Kidney capillary endothelial cell (primary cell): ENCODE measurements around the gene MTX3.
A peak's percentile ranks its signal among the peaks of the same experiment; 100 is the strongest.

Experiments
- DNase-seq: peaks from one replicate; pipeline ENCODE4 v3.0.0-alpha.2; 2018; ENCODE audit warnings: low spot score

MTX3 gene

DNA sequence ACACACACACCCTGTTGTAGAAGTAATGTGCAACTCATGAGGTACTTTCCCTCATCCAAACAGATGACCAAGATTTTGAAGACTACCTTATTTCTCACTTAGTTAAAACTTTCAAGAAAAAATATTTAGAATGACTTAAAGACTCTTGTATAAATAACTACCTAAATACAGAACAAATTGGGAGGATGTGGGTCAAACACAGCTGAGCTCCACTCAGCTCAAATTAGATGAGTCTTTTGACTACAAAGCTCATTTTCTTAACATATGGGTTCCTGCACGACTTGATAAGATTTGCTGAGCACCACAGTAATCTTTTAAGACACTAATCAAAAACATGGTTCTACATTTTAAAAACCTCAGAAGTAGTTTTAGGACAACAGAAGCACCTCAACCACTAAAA is 8.9 kb downstream of the MTX3 start:
- no peak for DNase-seq

GRCh38 chr5:79976759-79977515 is 14.1 kb downstream of the MTX3 start:
- no peak for DNase-seq

DNA sequence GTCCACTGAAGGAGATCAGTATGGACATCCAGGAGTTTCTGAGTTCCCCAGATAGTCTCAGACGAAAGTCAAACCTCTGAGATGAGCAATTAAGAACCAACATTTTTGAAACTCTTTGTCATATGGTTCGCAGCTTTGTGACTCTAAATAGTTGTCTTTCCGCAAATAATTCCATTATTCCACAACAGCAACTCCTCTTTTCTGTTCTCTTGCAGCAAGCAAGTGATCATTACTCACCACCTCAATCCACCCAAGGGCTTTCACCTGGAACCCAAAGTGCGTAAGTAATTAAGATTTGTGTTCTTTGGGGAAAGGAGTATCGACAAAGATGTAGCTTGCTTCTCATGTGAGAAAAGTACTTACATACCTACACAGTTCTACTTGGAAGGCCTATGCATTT is 15.6 kb downstream of the MTX3 start:
- no peak for DNase-seq

- DNase-seq = peak; percentile 51
Observed at GRCh38 chr5:79974886-79975285, 16.2 kb downstream of the MTX3 start.

GRCh38 chr5:79973996-79974395 is 17.1 kb downstream of the MTX3 start:
- DNase-seq = no peak

- DNase-seq = no peak
Observed at GRCh38 chr5:79973511-79973910, 17.6 kb downstream of the MTX3 start.

- DNase-seq = no peak
Observed at GRCh38 chr5:79971156-79971555, 19.9 kb downstream of the MTX3 start.

- no peak for DNase-seq
Observed at GRCh38 chr5:79966448-79966847, 24.6 kb downstream of the MTX3 start.

- DNase-seq = no peak
Observed at GRCh38 chr5:79964136-79964535, 26.9 kb downstream of the MTX3 start.

- DNase-seq = no peak
Observed at GRCh38 chr5:79963261-79964061, 27.6 kb downstream of the MTX3 start.

- no peak for DNase-seq
Observed at GRCh38 chr5:79962575-79963222, 28.4 kb downstream of the MTX3 start.

GRCh38 chr5:79961716-79962574 is 29.1 kb downstream of the MTX3 start:
- DNase-seq = no peak

GRCh38 chr5:79959407-79959806 is 31.7 kb downstream of the MTX3 start:
- no peak for DNase-seq

DNA sequence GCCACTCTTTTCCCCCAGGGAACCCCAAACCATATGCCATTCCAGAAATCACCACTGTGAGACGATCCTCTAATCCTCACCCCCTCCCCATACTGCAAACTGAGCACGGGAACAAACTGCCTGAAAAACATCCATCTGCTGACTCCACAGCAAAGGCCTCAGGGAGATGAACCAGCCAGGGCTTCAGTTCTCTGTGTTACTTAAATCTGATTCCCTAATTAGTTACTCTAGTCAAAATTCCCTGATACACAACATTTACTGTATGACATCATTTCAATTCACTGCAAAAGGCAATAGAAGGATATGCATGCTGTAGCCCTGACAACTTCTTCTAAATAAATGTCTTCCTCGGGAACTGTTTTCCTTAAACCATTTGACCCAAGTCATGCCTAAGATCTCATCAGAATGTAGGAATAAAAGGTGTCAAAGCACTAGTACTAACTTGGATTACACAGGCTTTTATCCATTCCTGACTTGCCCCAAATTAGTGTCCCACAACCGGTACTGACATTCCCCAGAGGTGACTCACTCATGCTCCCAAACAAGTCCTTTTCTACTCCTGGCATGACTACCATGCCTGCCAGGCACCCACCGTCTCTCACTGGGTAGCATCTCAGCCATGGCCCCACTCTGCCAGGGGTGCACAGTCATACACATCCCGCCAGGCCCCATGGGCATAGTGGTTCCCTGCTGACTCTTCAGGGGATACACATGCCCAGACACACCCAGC is 35.0 kb downstream of the MTX3 start:
- DNase-seq = no peak

GRCh38 chr5:79955356-79955895 is 35.6 kb downstream of the MTX3 start:
- no peak for DNase-seq

DNA sequence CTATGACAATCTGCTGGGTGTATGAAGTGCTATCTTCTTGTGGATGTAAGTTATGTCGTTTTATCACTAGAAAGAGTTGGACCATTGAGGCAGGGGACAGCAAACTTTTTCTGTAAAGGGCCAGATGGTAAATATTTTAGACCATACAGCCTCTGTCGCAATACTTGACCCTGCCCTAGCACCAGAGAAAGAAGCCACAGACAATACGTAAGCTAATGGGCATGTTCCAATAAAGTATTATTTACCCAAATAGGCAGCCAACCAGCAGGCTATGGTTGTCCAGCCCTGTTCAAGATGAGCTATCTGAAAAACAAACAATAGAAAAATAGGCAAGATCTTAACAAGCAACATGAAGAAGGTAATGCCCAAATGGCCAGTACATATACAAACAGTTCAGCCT is 36.4 kb downstream of the MTX3 start:
- no peak for DNase-seq

- no peak for DNase-seq
Observed at GRCh38 chr5:79947567-79947966, 43.5 kb downstream of the MTX3 start.

- no peak for DNase-seq
Observed at GRCh38 chr5:79938468-79938867, 52.6 kb downstream of the MTX3 start.

- DNase-seq = no peak
Observed at GRCh38 chr5:79936646-79937216, 54.3 kb downstream of the MTX3 start.

- no peak for DNase-seq
Observed at GRCh38 chr5:79936002-79936645, 54.9 kb downstream of the MTX3 start.
